ENCODE measurements around the gene PCDH19. TPM values are rescaled to one million over a fixed set of nuclear protein-coding genes. Genes with fewer than 3 reads are reported as not detected.

Gene PCDH19
- total RNA-seq, 1 experiment from 2014 or later = 1.2 TPM

GRCh38 chrX:100379388-100379986, 30.6 kb downstream of the PCDH19 start:
- H3K27ac Mint-ChIP-seq = no peak overlapping the region
- no peak overlapping the region for H2BK20ac ChIP-seq (ENCODE audit: low read depth, low read length, poor library complexity, severe bottlenecking)
- H3K79me1 ChIP-seq (ENCODE audit: insufficient read depth, low read depth, low read length, poor library complexity, severe bottlenecking) = no peaks in the 10 kb centered on the region
- H3K56ac ChIP-seq (ENCODE audit: insufficient read length, low read depth, low read length) = no peak overlapping the region
- H2BK120ac ChIP-seq (ENCODE audit: low read depth, low read length, poor library complexity, severe bottlenecking) = no peak overlapping the region
- H3K4me2 ChIP-seq (ENCODE audit: insufficient read depth, insufficient read length, low read length) = no peak overlapping the region
- no peaks in the 10 kb centered on the region; the same call in 1 of the 2 replicates for H3K4me1 ChIP-seq (ENCODE audit: insufficient read depth, low read length)
- peaks cover 14 to 18% of the 10 kb centered on the region in 2 experiments for H3K4me1 Mint-ChIP-seq
- no peak overlapping the region for H3K14ac ChIP-seq (ENCODE audit: insufficient read depth, low read length)
- H3K9me3 Mint-ChIP-seq = no peaks in the 10 kb centered on the region; a peak in 1 of 5 replicates
- no peaks in the 10 kb centered on the region for H3K9me3 ChIP-seq (ENCODE audit: control insufficient read depth, low read depth, low read length)
- H3K79me2 ChIP-seq (ENCODE audit: insufficient read depth, low read length) = no peaks in the 10 kb centered on the region
- no peak overlapping the region for H3K23ac ChIP-seq (ENCODE audit: insufficient read length, low read depth, low read length)
- peak; percentile 76 for TF ChIP-seq CTCF (conservative IDR thresholded peaks at IDR 0.05)
- H2AK5ac ChIP-seq (ENCODE audit: insufficient read length, low read length) = no peak overlapping the region
- WGBS (ENCODE audit: extremely low coverage, insufficient read length, low lambda C conversion rate) = no CpG with 5 or more reads among the region's 7 CpGs
- H2BK15ac ChIP-seq (ENCODE audit: low read depth, low read length) = no peak overlapping the region
- no peaks in the 10 kb centered on the region for H4K20me1 ChIP-seq (ENCODE audit: control insufficient read depth, insufficient read depth, insufficient read length)
- H4K8ac ChIP-seq (replicated peaks; ENCODE audit: insufficient read length, low read depth, low read length) = no peak overlapping the region
- no peak overlapping the region for H2BK5ac ChIP-seq (ENCODE audit: insufficient read length, low read length)
- no peak overlapping the region for H2AFZ ChIP-seq (ENCODE audit: low read length)
- H3K27me3 Mint-ChIP-seq (ENCODE audit: low read depth) = peaks cover 10% of the 10 kb centered on the region
- no peaks in the 10 kb centered on the region for H3K36me3 Mint-ChIP-seq (ENCODE audit: insufficient read depth in 1 of 3, low read depth in 3 of 3)
- no peak overlapping the region for H3K27ac ChIP-seq (ENCODE audit: insufficient read length, low read depth, low read length)
- no peak overlapping the region for H3K4me3 Mint-ChIP-seq
- no peak overlapping the region for H3K18ac ChIP-seq (ENCODE audit: insufficient read length, low read depth, low read length)
- H4K5ac ChIP-seq (ENCODE audit: insufficient read length, low read depth, low read length) = no peak overlapping the region
- no peak overlapping the region for H3T11ph ChIP-seq (ENCODE audit: low read length)
- no peak overlapping the region for H2BK12ac ChIP-seq (ENCODE audit: insufficient read length, low read depth, low read length)
- DNase-seq = no peak
- no peaks in the 10 kb centered on the region for H3K23me2 ChIP-seq (ENCODE audit: insufficient read length, low read depth, low read length, poor library complexity, severe bottlenecking)
- no peak overlapping the region for H3K9ac ChIP-seq (ENCODE audit: extremely low read depth, insufficient read length, low read length)
- H3K27me3 ChIP-seq (ENCODE audit: insufficient read depth, low read length) = no peaks in the 10 kb centered on the region; the same call in 1 of the 2 replicates
- no peak overlapping the region for H3K4ac ChIP-seq (ENCODE audit: low read depth, low read length)
- no peak overlapping the region for H4K91ac ChIP-seq (ENCODE audit: insufficient read length, low read depth, low read length)
